ENCODE measurements around the gene RTN3. TPM values are rescaled to one million over a fixed set of nuclear protein-coding genes. Genes with fewer than 3 reads are reported as not detected.

The RTN3 gene
- polyA plus RNA-seq, 3 donors = 123 to 341 (median 232) TPM

- no peaks in the 10 kb centered on the region for H3K9me3 ChIP-seq (replicated peaks in 1 of 2; ENCODE audit: control insufficient read depth in 1 of 2, insufficient read depth in 1 of 2, low read length in 2 of 2)
- 11% methylated on average over 69 of the region's 69 CpGs for WGBS (ENCODE audit: insufficient coverage)
- peak within 1 kb of the TSS; percentile 83 for H3K9ac ChIP-seq (ENCODE audit: insufficient read depth, low read length, poor library complexity, severe bottlenecking)
- H2AFZ ChIP-seq (ENCODE audit: insufficient read depth, low read depth, low read length, poor library complexity, severe bottlenecking) = peak within 1 kb of the TSS; percentile 93
- H3K79me2 ChIP-seq (ENCODE audit: insufficient read depth, low read length) = peaks cover 47% of the 10 kb centered on the region
- TF ChIP-seq, protein P1, sequence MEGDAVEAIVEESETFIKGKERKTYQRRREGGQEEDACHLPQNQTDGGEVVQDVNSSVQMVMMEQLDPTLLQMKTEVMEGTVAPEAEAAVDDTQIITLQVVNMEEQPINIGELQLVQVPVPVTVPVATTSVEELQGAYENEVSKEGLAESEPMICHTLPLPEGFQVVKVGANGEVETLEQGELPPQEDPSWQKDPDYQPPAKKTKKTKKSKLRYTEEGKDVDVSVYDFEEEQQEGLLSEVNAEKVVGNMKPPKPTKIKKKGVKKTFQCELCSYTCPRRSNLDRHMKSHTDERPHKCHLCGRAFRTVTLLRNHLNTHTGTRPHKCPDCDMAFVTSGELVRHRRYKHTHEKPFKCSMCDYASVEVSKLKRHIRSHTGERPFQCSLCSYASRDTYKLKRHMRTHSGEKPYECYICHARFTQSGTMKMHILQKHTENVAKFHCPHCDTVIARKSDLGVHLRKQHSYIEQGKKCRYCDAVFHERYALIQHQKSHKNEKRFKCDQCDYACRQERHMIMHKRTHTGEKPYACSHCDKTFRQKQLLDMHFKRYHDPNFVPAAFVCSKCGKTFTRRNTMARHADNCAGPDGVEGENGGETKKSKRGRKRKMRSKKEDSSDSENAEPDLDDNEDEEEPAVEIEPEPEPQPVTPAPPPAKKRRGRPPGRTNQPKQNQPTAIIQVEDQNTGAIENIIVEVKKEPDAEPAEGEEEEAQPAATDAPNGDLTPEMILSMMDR (IDR thresholded peaks at IDR 0.05) = no peak
- peak; percentile 86 to 91 (median 88) for DNase-seq
- peak within 1 kb of the TSS; percentile 74 to 83 for H3K27ac ChIP-seq (ENCODE audit: low read depth in 1 of 2, low read length in 2 of 2)
- H3K27me3 Mint-ChIP-seq (ENCODE audit: low read depth in 3 of 3) = no peaks in the 10 kb centered on the region
- peaks cover 38% of the 10 kb centered on the region in 2 donors for H3K4me1 ChIP-seq (ENCODE audit: control insufficient read depth in 1 of 2, insufficient read depth in 2 of 2, low read length in 2 of 2)
- no peaks in the 10 kb centered on the region for H3K9me3 Mint-ChIP-seq
- peak within 1 kb of the TSS; percentile 78 for H3K4me2 ChIP-seq (replicated peaks; ENCODE audit: extremely low read depth, low read length, poor library complexity, severe bottlenecking)
- peaks cover 0 to 6% of the 10 kb centered on the region in 2 donors for H3K36me3 ChIP-seq (replicated peaks in 1 of 2; ENCODE audit: control insufficient read depth in 1 of 2, insufficient read depth in 2 of 2, low read length in 2 of 2)
- no peaks in the 10 kb centered on the region for H3K27me3 ChIP-seq (ENCODE audit: control insufficient read depth in 2 of 2, insufficient read depth in 2 of 2, low read length in 2 of 2)
- H3K4me1 Mint-ChIP-seq = peaks cover 40% of the 10 kb centered on the region
- intact Hi-C loops (cut with micrococcal nuclease) = loop anchor here in 1 of 2 donors (1.0 to 2.0 kb wide), 2 partner anchors 10 to 67 kb away; partner anchors contain the start of gene RTN3
- peak within 1 kb of the TSS; percentile 64 to 90 (median 87) for H3K4me3 ChIP-seq (replicated peaks in 1 of 3; ENCODE audit: low read depth in 2 of 3, low read length in 3 of 3)
- H3K4me3 Mint-ChIP-seq = peak within 1 kb of the TSS; percentile 83 to 91
- H4K20me1 ChIP-seq (ENCODE audit: insufficient read depth, low read length) = peaks cover 36% of the 10 kb centered on the region
- peak within 1 kb of the TSS; percentile 80 to 93 (median 90) for H3K27ac Mint-ChIP-seq
- peaks cover 1 to 4% of the 10 kb centered on the region in 2 donors for H3K36me3 Mint-ChIP-seq
Observed at GRCh38 chr11:63671322-63672155, 9.8 kb upstream of the RTN3 start, which contains the start of gene ATL3. TSS of gene ATL3 (minus strand) at chr11:63671376. CDS start at chr11:63671335, 41 bp downstream.

- H3K79me2 ChIP-seq (ENCODE audit: insufficient read depth, low read length) = peaks cover 41% of the 10 kb centered on the region
- Mint-ChIP-seq H3K9me3 (no peaks in the 10 kb centered on the region), H3K27me3 (ENCODE audit: low read depth in 3 of 3) (no peaks in the 10 kb centered on the region), H3K4me3 (no peak overlapping the region), H3K27ac (peak overlapping the region in 5 of 7 donors; percentile 45 to 93 (median 85)), H3K36me3 (peaks cover 1 to 4% of the 10 kb centered on the region in 2 donors), H3K4me1 (peaks cover 40% of the 10 kb centered on the region)
- no peaks in the 10 kb centered on the region for H3K27me3 ChIP-seq (ENCODE audit: control insufficient read depth in 2 of 2, insufficient read depth in 2 of 2, low read length in 2 of 2)
- no peak overlapping the region for H3K4me3 ChIP-seq (replicated peaks in 1 of 3; ENCODE audit: low read depth in 2 of 3, low read length in 3 of 3)
- peak overlapping the region; percentile 93 for H2AFZ ChIP-seq (ENCODE audit: insufficient read depth, low read depth, low read length, poor library complexity, severe bottlenecking)
- peaks cover 30% of the 10 kb centered on the region for H4K20me1 ChIP-seq (ENCODE audit: insufficient read depth, low read length)
- H3K9ac ChIP-seq (ENCODE audit: insufficient read depth, low read length, poor library complexity, severe bottlenecking) = peak overlapping the region; percentile 83
- H3K4me1 ChIP-seq (ENCODE audit: control insufficient read depth in 1 of 2, insufficient read depth in 2 of 2, low read length in 2 of 2) = peaks cover 38% of the 10 kb centered on the region in 2 donors
- TF ChIP-seq, protein P1 (IDR thresholded peaks at IDR 0.05) = no peak
- H3K9me3 ChIP-seq (replicated peaks in 1 of 2; ENCODE audit: control insufficient read depth in 1 of 2, insufficient read depth in 1 of 2, low read length in 2 of 2) = no peaks in the 10 kb centered on the region
- H3K36me3 ChIP-seq (replicated peaks in 1 of 2; ENCODE audit: control insufficient read depth in 1 of 2, insufficient read depth in 2 of 2, low read length in 2 of 2) = peaks cover 0 to 2% of the 10 kb centered on the region in 2 donors
- WGBS (ENCODE audit: insufficient coverage) = 99% methylated on average over 15 of the region's 16 CpGs
- intact Hi-C loops (cut with micrococcal nuclease) = no loop called here
- DNase-seq = no peak
- H3K4me2 ChIP-seq (replicated peaks; ENCODE audit: extremely low read depth, low read length, poor library complexity, severe bottlenecking) = peak overlapping the region; percentile 78
- peak overlapping the region in 1 of 2 donors; percentile 74 for H3K27ac ChIP-seq (ENCODE audit: low read depth in 1 of 2, low read length in 2 of 2)
Observed at GRCh38 chr11:63672156-63672463, 9.2 kb upstream of the RTN3 start.

Data from CD14-positive monocyte (primary cell).